GM21381 (cell line): ENCODE data around the gene CACNB4.

Source experiments
- ATAC-seq: cut with Tn5 transposase; IDR thresholded peaks from one replicate; pipeline ENCODE4 v1.9.1; 2021; ENCODE audit warnings: mild to moderate bottlenecking, moderate library complexity; ENCODE audit not compliant: unreplicated experiment

CACNB4 gene

DNA sequence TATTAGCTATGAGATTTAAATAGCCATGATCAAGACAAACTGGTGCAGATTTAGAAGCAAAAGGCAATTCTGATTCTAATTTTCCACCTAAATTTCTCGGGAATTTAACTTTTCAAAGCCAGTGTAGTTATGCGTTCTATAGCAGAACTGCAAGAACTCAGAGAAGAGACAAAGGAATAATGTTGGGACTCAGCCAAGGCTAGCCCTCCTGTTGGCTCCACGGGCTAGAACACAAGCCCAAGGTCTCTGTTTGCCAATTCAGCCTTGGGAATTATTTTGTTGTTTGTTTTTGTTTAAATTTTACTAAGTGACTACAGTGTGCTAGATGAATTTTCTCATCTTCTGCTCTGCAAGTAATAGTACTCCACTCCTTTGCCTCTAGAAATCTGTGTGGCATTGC lies 121.2 kb downstream of the CACNB4 start:
- no peak for ATAC-seq

DNA sequence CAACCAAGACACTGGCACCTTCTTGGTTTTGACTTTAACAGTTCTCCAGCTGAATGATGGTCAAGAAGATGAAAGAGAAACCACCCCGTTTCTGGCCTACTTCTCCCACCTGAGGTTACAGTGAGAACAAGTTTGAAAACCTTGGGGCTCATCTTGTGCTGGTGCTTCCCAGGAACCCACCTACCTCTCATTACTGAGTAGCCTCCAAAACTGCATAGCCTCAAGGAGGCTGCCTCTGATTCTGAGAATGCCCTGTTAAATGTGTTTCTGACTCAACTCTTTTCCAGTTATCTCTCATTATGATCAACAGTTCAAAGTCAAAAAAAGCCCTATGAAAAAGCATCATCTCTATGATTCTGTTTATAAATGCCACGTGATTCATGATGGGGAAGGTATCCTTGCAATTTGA lies 121.9 kb downstream of the CACNB4 start:
- peak; percentile 83 for ATAC-seq

DNA sequence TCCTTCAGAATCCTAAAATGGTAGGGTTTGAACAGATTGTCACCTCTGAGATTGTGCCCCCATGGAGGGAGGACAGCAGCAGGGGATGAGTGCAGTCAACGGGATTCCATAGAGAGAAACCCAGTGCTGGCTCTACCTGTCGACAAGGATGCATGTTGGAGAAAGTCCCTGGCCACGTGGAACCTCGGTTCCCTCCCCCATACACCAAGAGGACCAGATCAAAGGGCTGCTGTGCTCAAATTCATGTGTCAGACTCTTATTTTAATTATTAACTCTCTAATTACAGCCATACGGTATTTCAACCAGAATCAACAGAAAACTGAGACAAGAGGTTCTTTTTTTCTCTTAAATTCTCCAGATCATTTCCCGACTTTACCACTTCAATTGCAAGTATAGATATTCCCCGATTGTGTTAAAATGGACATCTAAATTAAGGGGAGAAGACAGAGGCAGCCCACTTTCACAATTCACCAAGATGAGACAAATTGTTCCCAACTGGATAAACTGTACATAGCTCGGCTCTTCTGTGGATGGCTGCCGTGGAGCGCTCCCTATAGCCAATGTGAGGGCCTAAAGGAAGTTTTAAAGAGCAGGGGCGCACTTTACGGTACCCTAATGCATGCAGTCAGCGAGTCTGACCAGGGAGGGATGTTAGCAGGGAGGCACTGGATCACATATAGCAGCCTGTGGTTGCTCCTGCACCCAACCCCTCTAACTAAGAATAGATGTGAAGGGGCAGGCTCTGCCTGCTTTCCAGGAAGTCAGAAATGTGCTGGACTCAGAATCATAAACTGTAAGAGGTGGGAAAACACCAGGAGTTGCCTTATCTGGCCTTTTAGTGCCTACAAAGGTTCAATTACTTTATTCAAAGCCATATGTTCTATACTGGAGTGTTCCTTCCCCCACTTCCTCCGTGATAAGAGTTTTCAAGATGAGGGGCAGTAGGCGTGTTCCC lies 123.1 kb downstream of the CACNB4 start:
- no peak for ATAC-seq

DNA sequence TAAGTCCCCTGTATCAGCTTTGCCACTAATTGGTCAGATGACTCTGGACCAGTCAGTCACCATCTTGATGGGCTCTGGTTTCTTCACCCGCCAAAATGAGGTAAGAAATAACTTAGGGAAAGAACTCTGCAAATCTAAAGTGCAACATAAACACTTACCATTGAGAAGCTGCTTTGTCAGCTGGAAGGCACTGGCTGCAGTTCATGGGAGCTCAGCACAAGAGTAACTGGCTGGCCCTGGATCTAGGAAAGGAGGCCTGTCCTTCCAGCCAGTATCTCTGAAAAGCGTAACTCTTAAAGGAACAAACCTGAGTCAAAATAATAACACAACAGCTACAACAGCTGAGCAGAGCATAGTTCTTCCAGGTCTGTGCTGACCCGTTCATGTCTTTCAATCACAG lies 123.9 kb downstream of the CACNB4 start:
- ATAC-seq, result no peak

DNA sequence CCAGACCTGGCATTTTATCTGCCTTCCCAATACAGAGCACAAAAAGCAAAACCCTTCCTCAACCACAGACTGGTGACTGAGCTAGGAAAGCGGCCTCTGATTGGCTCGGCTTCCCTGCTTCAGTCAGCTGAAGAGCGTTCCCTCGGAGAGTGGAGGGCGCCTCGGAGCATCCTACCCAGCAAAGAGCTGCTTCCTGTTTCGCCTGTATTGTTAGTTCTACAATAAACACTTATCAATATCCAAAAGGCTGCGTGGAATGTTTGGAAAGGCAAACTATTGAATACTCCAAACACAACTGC lies 125.0 kb downstream of the CACNB4 start:
- ATAC-seq, result no peak

DNA sequence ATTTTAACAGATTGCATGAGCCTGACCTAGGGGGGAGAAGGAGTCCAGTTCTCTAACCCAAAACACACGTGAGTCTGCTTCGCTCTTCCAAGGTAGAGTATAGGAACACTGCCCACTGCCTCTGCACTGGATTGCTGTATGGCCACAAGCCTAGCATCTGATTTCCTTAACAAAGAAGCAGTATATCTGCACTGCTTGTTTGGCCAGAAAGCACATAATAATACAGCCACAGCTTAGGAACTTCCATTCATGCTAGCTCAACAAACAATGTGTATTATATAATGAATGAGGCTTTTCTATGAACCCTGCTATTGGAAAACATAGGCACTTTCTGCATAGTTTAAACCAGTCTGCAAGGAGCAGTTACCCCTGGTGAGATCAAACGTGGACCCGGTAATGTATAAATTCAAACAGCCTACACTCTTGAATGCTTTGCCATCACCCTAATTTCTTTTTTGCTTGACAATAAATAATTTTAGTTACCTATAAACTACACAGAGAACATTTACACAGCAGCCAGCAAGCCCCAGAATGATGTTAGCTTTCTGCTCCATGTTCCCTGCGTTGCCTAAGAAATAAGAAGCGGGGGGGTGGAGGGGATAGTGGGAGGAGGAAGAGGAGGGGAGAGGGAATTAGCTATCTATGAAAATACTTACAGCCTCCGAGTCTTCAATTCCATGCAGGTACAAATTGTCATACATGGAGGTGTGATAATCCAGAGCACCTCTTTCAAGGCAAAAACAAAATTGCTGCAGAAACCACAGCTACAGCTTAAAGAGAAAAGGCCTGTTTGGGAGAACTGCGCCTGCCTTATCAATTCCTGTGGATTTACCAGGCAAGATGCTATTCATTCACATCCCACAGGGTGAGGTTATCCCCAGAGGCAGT lies 125.6 kb downstream of the CACNB4 start:
- no peak for ATAC-seq

DNA sequence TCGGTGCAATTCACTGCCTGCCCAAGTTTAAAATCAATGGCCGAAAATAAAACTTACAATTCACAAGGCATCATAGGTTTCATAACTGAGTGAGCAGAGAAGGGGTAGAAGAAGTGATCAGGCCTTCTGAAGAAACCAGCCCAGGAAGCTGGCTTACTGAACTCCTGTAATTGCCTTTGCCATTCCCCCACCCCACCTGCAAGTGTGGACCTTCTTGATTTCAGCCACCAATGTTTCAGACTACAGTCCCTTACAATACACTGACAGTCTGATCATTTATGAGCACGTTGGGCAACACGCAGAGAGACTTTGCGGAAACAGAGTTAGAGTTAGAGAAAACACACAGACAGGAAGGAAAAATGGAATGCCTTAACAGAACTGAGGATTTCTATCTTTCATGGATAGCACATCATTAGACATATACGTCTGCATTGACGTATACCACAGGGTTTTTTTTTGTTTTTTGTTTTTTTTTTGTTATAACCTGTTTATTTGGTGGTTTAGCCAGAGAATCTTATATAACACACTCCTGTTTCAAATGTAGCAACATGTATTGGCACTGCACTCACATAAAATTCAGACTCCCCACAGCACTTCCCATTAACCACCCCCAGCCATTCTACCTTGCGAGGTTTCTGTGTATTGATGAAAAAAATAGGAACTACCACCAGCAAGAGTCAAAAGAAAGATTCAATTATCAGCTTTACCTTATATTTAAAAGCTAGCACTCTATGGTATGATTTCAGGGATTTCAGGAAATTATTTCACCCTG lies 126.4 kb downstream of the CACNB4 start:
- ATAC-seq, result no peak

DNA sequence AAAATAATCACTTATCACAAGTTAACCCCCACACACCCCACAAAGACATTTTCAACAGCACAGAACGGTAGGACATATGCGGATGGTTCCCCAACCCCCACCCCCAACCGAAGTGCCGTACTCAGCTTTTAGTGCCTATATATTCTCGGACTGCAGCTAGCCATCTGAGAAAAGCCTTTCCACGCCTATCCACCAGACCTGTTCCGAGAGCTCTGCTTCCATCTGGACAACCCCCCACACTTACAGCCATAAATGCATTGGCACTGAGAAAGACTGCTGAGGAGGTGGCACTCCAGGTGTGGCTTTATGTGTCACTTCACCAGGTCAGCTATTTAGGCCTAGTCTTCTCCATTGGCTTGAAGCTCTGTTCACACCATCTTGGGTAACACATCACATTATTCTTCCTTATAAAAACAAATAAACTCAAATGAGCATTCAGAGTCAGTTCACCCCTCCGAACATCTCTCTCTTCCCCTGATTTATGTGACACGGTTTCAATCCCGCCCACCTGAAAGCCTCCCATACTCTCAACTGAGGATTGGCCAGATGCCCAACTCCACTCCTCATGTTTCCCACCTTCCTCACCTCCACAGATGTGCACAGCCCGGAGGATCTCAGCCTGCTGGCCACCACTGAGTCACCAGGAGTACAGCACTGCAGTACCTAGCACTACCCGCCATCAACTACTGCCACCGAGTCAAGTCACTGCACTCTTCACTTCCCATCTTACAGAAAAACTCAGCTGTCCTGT lies 127.4 kb downstream of the CACNB4 start:
- no peak for ATAC-seq

DNA sequence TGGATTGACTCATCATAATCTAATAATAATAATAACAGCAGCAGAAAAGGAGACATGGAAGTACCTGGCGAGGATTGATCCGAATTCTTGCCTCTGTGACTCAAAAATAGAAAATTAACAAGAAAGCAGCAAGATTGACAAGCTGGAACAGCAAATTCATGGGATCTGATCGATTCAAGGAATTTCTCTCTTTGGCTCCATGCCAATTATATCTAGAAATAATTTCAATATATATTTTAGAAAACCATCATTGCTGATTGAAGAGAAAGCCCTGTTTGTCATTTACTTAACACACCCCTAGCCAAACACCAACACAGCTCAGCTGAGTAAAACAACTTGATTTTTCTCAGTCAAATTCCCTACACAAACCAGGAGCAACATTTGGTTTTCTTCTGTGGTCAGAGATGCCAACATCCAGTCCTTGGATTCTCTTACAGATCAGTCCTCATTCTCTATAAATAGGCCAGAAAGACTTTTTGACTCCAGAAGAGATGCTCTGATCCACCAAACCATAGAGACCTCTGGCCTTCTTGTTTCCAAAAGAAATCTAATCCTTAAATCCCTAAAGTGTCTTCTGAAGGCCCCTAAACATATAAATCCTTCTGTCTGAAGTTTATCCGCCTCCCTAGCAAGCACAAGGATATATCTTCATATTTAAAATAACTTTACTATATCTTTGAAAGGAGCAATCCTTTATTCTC lies 129.9 kb downstream of the CACNB4 start:
- no peak for ATAC-seq

DNA sequence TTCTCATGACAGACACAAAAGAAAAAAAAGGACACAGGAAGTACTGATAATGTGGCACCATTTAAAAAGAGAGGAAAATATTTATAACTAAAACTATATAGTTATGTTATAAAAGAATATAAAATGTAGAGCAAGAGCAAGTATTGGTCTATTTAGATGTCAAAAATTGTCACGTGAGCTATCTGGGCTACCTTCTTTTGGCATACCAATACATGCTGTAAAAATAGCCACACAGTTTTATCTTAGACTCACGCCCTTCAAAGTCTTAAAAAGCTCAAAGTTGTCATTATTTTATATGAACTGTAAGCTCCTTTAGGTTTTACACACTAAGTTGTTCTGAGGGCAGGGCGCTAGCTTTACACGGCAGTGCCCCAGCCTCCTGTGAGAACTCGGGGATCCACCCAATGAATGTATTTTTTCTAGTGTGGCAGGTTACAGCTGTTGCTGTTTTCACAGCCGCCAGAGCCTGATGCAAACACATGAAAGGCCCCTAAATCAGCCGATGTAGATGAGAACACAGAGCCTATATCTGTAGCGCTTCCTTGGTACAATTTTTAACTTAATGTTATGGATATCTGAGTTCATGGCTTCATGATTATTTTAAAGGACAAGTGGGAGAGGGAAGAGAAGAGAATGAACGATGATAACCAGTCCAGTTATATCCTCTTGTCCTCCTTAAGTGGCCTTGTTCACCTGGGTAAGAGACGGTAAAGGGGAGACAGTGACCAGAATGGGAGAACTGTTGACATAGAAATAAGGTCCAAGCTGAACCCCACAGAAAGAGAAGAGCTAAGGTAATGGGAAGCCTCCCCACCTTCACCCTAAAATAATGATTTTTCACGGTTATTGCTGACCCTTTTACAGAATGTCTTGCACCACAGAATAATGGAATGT lies 130.8 kb downstream of the CACNB4 start:
- no peak for ATAC-seq

DNA sequence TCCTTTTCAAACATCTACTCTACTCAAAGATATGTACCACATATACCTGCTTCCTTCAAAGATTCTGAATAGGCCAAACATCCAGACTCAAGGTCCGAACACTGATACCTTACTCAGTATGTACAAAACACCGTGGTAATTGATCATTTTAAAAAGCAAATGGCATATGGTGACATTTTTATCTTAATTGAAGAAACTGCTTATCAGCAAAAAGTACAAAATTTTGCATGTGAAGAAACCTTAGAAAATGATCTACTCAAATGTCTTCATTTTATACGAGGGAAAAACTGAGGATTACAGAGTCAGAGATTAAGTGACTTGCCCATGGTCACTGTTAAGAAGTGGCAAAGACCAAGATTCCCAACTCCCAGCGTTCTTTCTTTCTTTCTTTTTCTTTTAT lies 133.0 kb downstream of the CACNB4 start:
- ATAC-seq, result no peak

DNA sequence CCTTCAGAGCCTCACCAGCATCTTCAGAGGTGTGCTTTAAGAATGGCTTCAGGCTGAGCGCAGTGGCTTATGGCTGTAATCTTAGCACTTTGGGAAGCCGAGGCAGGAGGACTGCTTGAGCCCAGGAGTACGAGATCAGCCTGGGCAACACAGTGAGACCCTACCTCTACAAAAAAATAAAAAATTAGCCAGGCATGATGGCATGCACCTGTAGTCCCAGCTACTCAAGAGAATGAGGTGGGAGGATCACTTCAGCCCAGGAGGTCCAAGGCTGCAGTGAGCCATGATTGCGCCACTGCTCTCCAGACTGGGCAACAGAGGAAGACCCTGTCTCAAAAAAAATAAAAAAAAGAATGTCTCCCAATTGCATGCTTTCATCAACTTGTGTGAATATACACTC lies 137.3 kb downstream of the CACNB4 start:
- no peak for ATAC-seq

DNA sequence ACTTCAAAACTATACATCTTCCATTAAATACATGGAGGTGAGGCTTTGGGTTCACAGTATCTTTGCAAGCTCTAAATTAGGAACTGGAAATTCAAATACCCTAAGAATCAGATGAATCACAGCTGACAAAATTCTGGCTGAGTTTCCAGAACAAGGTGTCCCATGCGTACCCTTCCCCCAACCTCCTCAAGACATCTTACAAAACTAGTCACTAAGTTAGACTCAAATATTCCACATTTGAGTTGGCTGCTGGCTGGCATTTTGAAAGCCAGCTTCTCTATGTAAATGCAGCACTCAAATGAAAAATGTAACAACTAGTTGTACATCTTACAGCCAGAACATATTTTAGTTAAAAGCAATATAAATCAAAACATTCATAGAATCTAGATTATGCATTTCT lies 139.6 kb downstream of the CACNB4 start:
- ATAC-seq, result no peak

DNA sequence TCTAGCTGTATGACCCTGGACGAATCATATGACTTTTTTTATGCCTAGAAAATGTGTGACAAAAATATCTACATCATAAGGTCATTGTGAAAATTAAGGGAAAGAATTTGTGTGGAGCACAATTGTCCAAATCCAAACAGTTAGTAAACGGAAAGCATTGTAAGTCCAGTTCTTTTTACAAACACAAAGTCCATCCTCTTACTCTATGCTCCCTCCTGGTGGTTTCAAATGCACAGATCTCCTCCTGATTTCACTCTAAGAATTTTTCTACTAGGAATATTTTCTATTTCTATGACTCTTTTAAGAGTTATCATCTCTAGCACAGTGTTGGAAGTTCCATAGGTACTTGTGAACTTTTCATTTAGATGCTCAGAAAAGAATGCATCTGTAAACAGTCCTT lies 145.4 kb downstream of the CACNB4 start:
- no peak for ATAC-seq

DNA sequence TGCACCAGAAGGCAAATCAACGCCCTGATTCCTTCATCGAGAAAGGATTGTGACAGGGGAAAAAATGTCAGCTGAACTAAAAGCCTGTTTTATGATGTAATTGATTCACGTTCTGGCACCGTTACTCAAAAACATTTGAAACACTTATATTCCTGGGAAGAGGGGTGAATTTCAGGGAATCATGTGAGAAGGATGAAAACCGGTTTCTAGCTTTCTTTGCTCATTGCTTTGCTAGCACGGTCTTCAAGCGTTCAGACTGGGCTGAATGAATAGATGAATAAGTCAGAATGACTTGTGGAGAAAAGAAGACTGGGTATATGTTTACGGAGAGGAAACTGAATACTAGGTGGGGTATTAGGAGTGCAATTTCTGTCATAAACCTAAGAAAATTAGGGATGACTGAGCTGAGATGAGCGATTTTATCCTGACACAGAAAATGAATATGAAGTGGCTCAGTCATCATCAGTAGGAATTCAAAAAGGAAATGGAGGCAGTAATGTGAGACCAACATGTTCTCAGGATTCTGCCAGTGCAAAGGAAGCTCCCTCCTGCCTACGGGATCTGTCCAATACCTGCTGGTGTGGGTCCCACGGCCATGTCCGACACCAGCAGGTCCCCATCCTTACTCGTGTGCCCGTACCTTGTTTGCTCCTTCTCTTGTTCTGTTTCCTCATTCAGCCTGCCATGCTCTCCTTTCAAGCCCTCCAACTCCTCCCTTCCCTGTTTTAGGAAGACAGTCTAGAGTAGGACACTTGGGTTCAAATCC lies 146.0 kb downstream of the CACNB4 start:
- ATAC-seq, result no peak

DNA sequence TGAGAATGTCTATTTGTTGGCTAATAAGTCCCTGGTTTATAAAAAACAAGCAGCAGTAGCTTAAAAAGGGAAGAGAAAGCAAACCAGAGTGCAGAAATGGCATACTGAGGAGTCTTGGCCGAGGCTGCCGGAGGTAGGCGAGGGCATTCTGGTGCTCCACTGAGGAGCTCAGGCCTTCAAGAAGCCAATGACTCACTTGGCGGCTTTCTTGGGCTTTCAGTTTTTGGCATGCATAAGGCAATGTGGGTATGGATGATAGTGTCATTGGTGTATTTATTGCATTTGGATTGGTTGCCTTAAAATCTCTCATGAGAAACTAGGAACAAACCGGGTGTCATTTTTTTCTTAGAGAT lies 151.1 kb downstream of the CACNB4 start:
- ATAC-seq, result no peak

DNA sequence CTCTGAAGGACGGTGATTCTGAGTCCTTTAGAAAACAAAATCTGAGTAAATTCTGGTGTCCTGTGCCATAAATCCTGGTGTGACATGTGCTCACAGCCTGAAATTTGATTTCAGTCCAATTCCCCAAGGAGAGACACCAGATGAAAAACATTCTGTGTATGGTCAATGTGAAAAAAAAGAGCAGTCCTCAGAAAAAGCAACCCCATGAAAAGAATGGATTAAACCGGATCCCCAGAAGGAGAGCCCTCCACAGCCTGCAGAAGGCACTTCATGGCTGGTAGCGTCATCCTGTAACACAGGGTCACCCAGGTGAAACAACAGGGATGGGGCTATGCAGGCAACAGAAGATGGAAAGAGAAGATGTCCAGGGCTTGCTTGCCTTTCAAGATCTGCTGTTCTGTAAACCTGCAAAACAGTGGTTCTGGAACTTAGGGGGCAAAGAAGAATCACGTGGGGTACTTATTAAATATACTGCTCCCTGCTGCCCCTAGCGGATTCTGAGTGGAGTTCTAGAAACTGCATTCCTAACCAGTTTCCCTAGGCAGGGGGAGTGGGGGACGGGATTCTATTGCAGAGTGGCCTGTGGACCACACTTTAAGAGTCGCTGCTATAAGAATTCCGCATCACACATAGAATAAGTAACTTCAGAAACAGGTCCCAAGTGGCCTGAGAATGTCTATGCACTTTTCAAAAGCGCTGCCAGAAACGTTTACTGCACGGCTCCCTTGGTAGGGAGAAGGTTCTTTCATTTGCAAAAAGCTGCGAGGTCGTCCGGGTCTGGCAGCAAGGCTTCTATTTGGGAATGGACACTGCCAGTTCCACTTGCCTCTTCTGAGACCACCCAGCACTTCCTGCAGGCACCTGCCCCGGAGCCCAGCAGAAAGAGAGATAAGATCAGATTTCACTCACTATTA lies 151.7 kb downstream of the CACNB4 start:
- ATAC-seq, result no peak
